HepG2 (cell line): ENCODE measurements around the gene DHTKD1. TPM values are rescaled to one million over a fixed set of nuclear protein-coding genes. Genes with fewer than 3 reads are reported as not detected.

Experiments
- ATAC-seq: fragments of 200-7000 bp; cut with Tn5 transposase; 3 replicates; pipeline ENCODE4 v1.9.1; 2020; ENCODE audit warnings: mild to moderate bottlenecking, moderate library complexity
- BruUV-seq: library from RNA; stranded (reverse); fragments of 400-500 nt; replicated peaks from 2 replicates; lab custom pipeline; 2021; lab: Mats Ljungman, UMichigan
- CTCF ChIA-PET: fragments of 300-600 bp; formaldehyde crosslinking; extraction: SDS; loops from one replicate; lab custom pipeline; 2021; ENCODE audit warnings: low total read pairs, inconsistent platforms, low intra/inter-chr PET ratio; lab: Yijun Ruan, JAX
- POLR2A ChIA-PET: fragments of 350-600 bp; sonication (Branson Sonifier 250); formaldehyde crosslinking; loops from one replicate; lab custom pipeline; 2020; ENCODE audit warnings: antibody characterized with exemption, inconsistent platforms; lab: Yijun Ruan, JAX
- DNase-seq: peaks from one replicate; pipeline ENCODE4 v3.0.0-alpha.2; 2015; ENCODE audit warnings: low spot score
- FAIRE-seq: peaks from 3 replicates; lab custom pipeline; 2011; peaks lifted over from hg19 to GRCh38; lab: Jason Lieb, UNC
- H2AFZ ChIP-seq: one replicate; pipeline ENCODE4 v1.6.1; 2011; ENCODE audit warnings: low read length, inconsistent platforms
- H3K27ac ChIP-seq: fragments of 300-600 bp; 3 replicates; pipeline ENCODE4 v1.8.0; 2011; ENCODE audit warnings: mixed run types, mild to moderate bottlenecking, mixed read lengths, low read length, inconsistent platforms; ENCODE audit not compliant: insufficient read depth; ENCODE audit errors: extremely low read length
- H3K27me3 ChIP-seq, 2 experiments: fragments of 200-600 bp in 1 of 2; 2 replicates in 1 of 2; 3 replicates in 1 of 2; pipeline versions ENCODE4 v1.6.0 to v1.8.0; 2011; ENCODE audit warnings: low read length in 2 of 2, mild to moderate bottlenecking in 2 of 2, moderate library complexity in 2 of 2, inconsistent platforms in 1 of 2; ENCODE audit not compliant: insufficient read depth in 2 of 2, control insufficient read depth in 1 of 2
- H3K36me3 ChIP-seq, 2 experiments: fragments of 200-600 bp in 1 of 2; replicated peaks in 1 of 2; 2 replicates in 1 of 2; 3 replicates in 1 of 2; pipeline versions ENCODE4 v1.5.1 to v1.8.0; 2011; ENCODE audit warnings: low read length in 2 of 2, inconsistent platforms in 1 of 2; ENCODE audit not compliant: insufficient read depth in 2 of 2, control insufficient read depth in 1 of 2
- H3K4me1 ChIP-seq: 2 replicates; pipeline ENCODE4 v1.5.1; 2012; ENCODE audit warnings: low read length, inconsistent platforms; ENCODE audit not compliant: insufficient read depth
- H3K4me2 ChIP-seq: 2 replicates; pipeline ENCODE4 v1.6.0; 2011; ENCODE audit warnings: low read depth, low read length, inconsistent platforms
- H3K4me3 ChIP-seq, 3 experiments: fragments of 200-600 bp in 1 of 3; sonication (generic), shearing (Covaris generic) in 1 of 3; replicated peaks in 1 of 3; 2 replicates each; pipeline ENCODE4 v1.5.1; 2011 to 2016; ENCODE audit warnings: low read length in 3 of 3, inconsistent platforms in 2 of 3, low read depth in 2 of 3, mild to moderate bottlenecking in 2 of 3, control low read depth in 1 of 3, mixed read lengths in 1 of 3; ENCODE audit not compliant: insufficient read depth in 1 of 3
- H3K79me2 ChIP-seq: one replicate; pipeline ENCODE4 v1.6.1; 2011; ENCODE audit warnings: low read length, inconsistent platforms; ENCODE audit not compliant: insufficient read depth
- H3K9ac ChIP-seq: 2 replicates; pipeline ENCODE4 v1.6.0; 2011; ENCODE audit warnings: mild to moderate bottlenecking, low read depth, low read length, inconsistent platforms; ENCODE audit not compliant: insufficient read depth
- H3K9me3 ChIP-seq: 2 replicates; pipeline ENCODE4 v1.5.1; 2012; ENCODE audit warnings: mild to moderate bottlenecking, low read length
- H4K20me1 ChIP-seq: 2 replicates; pipeline ENCODE4 v1.6.0; 2011; ENCODE audit warnings: inconsistent platforms, mild to moderate bottlenecking, low read length, moderate library complexity; ENCODE audit not compliant: insufficient read depth
- EED ChIP-seq: sonication (generic); formaldehyde crosslinking; IDR thresholded peaks from 2 replicates; pipeline ENCODE4 v1.5.0; 2020; ENCODE audit warnings: mild to moderate bottlenecking, missing genetic modification reagents
- ISL2 ChIP-seq: sonication (generic); formaldehyde crosslinking; IDR thresholded peaks from 2 replicates; pipeline ENCODE4 v1.5.0; 2020; ENCODE audit warnings: missing genetic modification reagents
- PPARG ChIP-seq: conservative IDR thresholded peaks from 2 replicates; pipeline ENCODE4 v1.6.1; 2016; ENCODE audit warnings: missing biosample characterization, missing genetic modification reagents
- ZFAT ChIP-seq: sonication (generic); formaldehyde crosslinking; conservative IDR thresholded peaks from 2 replicates; pipeline ENCODE4 v1.8.1; 2023; ENCODE audit warnings: missing genetic modification reagents, inconsistent platforms
- ZSCAN20 ChIP-seq: sonication (generic); formaldehyde crosslinking; IDR thresholded peaks from 2 replicates; pipeline ENCODE4 v1.4.0; 2020; ENCODE audit warnings: missing genetic modification reagents, mild to moderate bottlenecking, borderline replicate concordance
- WGBS: methylation state at CpG from one replicate; pipeline ENCODE4 v1.1.6; 2017; ENCODE audit warnings: low lambda C conversion rate; 5-methylcytosine and 5-hydroxymethylcytosine counted together
- in situ Hi-C: cut with HindIII; loops from 2 replicates; pipeline ENCODE4 v1.10.0; 2017; ENCODE audit warnings: low pct_unique_long_range_greater_than_20kb; ENCODE audit not compliant: extremely low pct_ligation_motif_present
- intact Hi-C: fragments of 100-400 bp; cut with micrococcal nuclease; formaldehyde crosslinking; loops from one replicate; pipeline ENCODE4 v1.10.0; 2022; ENCODE audit not compliant: unreplicated experiment
- polyA plus RNA-seq, 8 experiments: library from polyadenylated mRNA; depleted of rRNA in 3 of 8; stranded (reverse) in 7 of 8; unstranded in 1 of 8; fragments of >200 nt; fragmentation: Illumina TruSeq in 4 of 8; extraction: Trizol in 4 of 8; gene quantifications; 2 replicates each; pipeline versions ENCODE4 v1.2.1 to v1.2.3, GENCODE V29; 2011 to 2016; ENCODE audit warnings: low read depth in 4 of 8, missing spikeins in 1 of 8, mixed read lengths in 1 of 8; ENCODE audit not compliant: insufficient read depth in 1 of 8
- total RNA-seq, 5 experiments: library from RNA; depleted of rRNA; stranded (reverse); fragments of >200 nt; fragmentation: Illumina TruSeq; extraction: Trizol; gene quantifications; 2 replicates each; pipeline ENCODE4 v1.2.3, GENCODE V29; 2016; ENCODE audit warnings: low read depth in 1 of 5
- TF ChIP-seq, protein P1 (sequence below): sonication (generic); formaldehyde crosslinking; IDR thresholded peaks from 2 replicates; pipeline ENCODE4 v1.4.0; 2020; ENCODE audit warnings: mild to moderate bottlenecking, missing genetic modification reagents
- TF ChIP-seq, protein P2 (sequence below): sonication (generic); formaldehyde crosslinking; IDR thresholded peaks from 2 replicates; pipeline ENCODE4 v1.5.0; 2020; ENCODE audit warnings: mild to moderate bottlenecking, missing genetic modification reagents

Gene DHTKD1
- total and polyA plus RNA-seq, 2 of the 13 experiments (the other 11 are each of a cell fraction or from before 2014, with no cell fraction given), result 9.6 to 14.1 TPM

DNA sequence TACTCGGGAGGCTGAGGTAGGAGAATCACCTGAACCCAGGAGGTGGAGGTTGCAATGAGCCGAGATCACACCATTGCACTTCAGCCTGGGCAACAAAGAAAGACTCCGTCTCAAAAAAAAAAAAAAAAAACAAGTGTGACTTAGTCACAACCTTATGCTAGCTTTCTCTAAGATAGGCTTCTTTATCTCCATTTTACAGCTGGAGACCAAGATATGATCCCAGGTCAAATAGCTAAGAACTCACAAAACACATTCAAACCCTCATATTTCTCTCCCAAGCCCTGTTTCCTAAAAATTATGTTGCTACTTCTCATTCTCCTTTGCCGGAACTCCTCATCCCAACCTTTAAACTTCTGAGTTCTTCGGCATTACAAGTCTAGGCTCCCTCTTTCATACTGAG is 13.0 kb upstream of the DHTKD1 start:
- Histone ChIP-seq H3K9me3 (no peaks in the 10 kb centered on the region), H3K79me2 (no peaks in the 10 kb centered on the region)
- ATAC-seq, result no peak
- intact Hi-C loops, result no loop called here
- no peak for TF ChIP-seq PPARG (CRISPR knock-in tag)
- TF ChIP-seq ZFAT, result no peak
- TF ChIP-seq, all 625 proteins: peak for 0
- FAIRE-seq (no peak), DNase-seq (no peak)
- CTCF ChIA-PET, result no interaction called here
- in situ Hi-C loops, result no loop called here
- no peaks in the 10 kb centered on the region for H4K20me1 ChIP-seq
- H3K4me2 ChIP-seq, result no peak overlapping the region
- no peaks in the 10 kb centered on the region; a peak in 1 of 5 replicates for H3K27me3 ChIP-seq
- BruUV-seq, result no TSS peak
- no peaks in the 10 kb centered on the region for H3K36me3 ChIP-seq
- no peak overlapping the region for H3K27ac ChIP-seq
- 66% methylated on average over 5 of the region's 5 CpGs for WGBS
- H3K4me3 ChIP-seq, result no peak overlapping the region
- H2AFZ ChIP-seq, result no peak overlapping the region
- H3K4me1 ChIP-seq, result peaks cover 27% of the 10 kb centered on the region
- POLR2A ChIA-PET, result no interaction called here
- no peak overlapping the region for H3K9ac ChIP-seq

GRCh38 chr10:12056748-12057147 is 12.0 kb upstream of the DHTKD1 start:
- POLR2A ChIA-PET, result no interaction called here
- in situ Hi-C loops, result no loop called here
- 25% methylated on average over 2 of the region's 4 CpGs for WGBS
- FAIRE-seq (no peak), ATAC-seq (no peak), DNase-seq (no peak)
- Histone ChIP-seq H3K9ac (no peak overlapping the region), H3K4me2 (no peak overlapping the region), H3K36me3 (no peaks in the 10 kb centered on the region), H2AFZ (no peak overlapping the region), H3K79me2 (no peaks in the 10 kb centered on the region), H4K20me1 (no peaks in the 10 kb centered on the region), H3K4me3 (no peak overlapping the region), H3K27ac (no peak overlapping the region), H3K9me3 (no peaks in the 10 kb centered on the region), H3K4me1 (peaks cover 29% of the 10 kb centered on the region), H3K27me3 (no peaks in the 10 kb centered on the region; a peak in 1 of 5 replicates)
- BruUV-seq, result no TSS peak
- CTCF ChIA-PET, result no interaction called here
- intact Hi-C loops, result no loop called here
- TF ChIP-seq, protein P1, sequence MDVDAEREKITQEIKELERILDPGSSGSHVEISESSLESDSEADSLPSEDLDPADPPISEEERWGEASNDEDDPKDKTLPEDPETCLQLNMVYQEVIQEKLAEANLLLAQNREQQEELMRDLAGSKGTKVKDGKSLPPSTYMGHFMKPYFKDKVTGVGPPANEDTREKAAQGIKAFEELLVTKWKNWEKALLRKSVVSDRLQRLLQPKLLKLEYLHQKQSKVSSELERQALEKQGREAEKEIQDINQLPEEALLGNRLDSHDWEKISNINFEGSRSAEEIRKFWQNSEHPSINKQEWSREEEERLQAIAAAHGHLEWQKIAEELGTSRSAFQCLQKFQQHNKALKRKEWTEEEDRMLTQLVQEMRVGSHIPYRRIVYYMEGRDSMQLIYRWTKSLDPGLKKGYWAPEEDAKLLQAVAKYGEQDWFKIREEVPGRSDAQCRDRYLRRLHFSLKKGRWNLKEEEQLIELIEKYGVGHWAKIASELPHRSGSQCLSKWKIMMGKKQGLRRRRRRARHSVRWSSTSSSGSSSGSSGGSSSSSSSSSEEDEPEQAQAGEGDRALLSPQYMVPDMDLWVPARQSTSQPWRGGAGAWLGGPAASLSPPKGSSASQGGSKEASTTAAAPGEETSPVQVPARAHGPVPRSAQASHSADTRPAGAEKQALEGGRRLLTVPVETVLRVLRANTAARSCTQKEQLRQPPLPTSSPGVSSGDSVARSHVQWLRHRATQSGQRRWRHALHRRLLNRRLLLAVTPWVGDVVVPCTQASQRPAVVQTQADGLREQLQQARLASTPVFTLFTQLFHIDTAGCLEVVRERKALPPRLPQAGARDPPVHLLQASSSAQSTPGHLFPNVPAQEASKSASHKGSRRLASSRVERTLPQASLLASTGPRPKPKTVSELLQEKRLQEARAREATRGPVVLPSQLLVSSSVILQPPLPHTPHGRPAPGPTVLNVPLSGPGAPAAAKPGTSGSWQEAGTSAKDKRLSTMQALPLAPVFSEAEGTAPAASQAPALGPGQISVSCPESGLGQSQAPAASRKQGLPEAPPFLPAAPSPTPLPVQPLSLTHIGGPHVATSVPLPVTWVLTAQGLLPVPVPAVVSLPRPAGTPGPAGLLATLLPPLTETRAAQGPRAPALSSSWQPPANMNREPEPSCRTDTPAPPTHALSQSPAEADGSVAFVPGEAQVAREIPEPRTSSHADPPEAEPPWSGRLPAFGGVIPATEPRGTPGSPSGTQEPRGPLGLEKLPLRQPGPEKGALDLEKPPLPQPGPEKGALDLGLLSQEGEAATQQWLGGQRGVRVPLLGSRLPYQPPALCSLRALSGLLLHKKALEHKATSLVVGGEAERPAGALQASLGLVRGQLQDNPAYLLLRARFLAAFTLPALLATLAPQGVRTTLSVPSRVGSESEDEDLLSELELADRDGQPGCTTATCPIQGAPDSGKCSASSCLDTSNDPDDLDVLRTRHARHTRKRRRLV, result no peak
- no peak for TF ChIP-seq EED (CRISPR knock-in tag)
- no peak for TF ChIP-seq ZSCAN20
- TF ChIP-seq, protein P2, sequence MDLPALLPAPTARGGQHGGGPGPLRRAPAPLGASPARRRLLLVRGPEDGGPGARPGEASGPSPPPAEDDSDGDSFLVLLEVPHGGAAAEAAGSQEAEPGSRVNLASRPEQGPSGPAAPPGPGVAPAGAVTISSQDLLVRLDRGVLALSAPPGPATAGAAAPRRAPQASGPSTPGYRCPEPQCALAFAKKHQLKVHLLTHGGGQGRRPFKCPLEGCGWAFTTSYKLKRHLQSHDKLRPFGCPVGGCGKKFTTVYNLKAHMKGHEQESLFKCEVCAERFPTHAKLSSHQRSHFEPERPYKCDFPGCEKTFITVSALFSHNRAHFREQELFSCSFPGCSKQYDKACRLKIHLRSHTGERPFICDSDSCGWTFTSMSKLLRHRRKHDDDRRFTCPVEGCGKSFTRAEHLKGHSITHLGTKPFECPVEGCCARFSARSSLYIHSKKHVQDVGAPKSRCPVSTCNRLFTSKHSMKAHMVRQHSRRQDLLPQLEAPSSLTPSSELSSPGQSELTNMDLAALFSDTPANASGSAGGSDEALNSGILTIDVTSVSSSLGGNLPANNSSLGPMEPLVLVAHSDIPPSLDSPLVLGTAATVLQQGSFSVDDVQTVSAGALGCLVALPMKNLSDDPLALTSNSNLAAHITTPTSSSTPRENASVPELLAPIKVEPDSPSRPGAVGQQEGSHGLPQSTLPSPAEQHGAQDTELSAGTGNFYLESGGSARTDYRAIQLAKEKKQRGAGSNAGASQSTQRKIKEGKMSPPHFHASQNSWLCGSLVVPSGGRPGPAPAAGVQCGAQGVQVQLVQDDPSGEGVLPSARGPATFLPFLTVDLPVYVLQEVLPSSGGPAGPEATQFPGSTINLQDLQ (CRISPR knock-in tag), result no peak
- TF ChIP-seq ISL2, result no peak
